ENCODE measurements around the gene DAPL1. TPM values are rescaled to one million over a fixed set of nuclear protein-coding genes. Genes with fewer than 3 reads are reported as not detected.

Gene DAPL1
- total RNA-seq, 1 donor from 2014 or later: 13.0 TPM

- DNase-seq (ENCODE audit: low spot score): no peak
Measured at GRCh38 chr2:158777077-158777476, 18.0 kb upstream of the DAPL1 start.

GRCh38 chr2:158778243-158778642 is 16.9 kb upstream of the DAPL1 start:
- no peak for DNase-seq (ENCODE audit: low spot score)

- DNase-seq (ENCODE audit: low spot score): no peak
Measured at GRCh38 chr2:158779621-158780020, 15.5 kb upstream of the DAPL1 start.

- no peak for DNase-seq (ENCODE audit: low spot score)
Measured at GRCh38 chr2:158781353-158781961, 13.7 kb upstream of the DAPL1 start.

GRCh38 chr2:158782136-158782535 is 13.0 kb upstream of the DAPL1 start:
- DNase-seq (ENCODE audit: low spot score): no peak

- DNase-seq (ENCODE audit: low spot score): no peak
Measured at GRCh38 chr2:158782616-158783015, 12.5 kb upstream of the DAPL1 start.

GRCh38 chr2:158783923-158784322 is 11.2 kb upstream of the DAPL1 start:
- no peak for DNase-seq (ENCODE audit: low spot score)

GRCh38 chr2:158786897-158787296 is 8.2 kb upstream of the DAPL1 start:
- DNase-seq (ENCODE audit: low spot score): no peak

GRCh38 chr2:158788951-158789350 is 6.2 kb upstream of the DAPL1 start:
- DNase-seq (ENCODE audit: low spot score): no peak

- no peak for DNase-seq (ENCODE audit: low spot score)
Measured at GRCh38 chr2:158796652-158797051, 1.5 kb downstream of the DAPL1 start.

- DNase-seq (ENCODE audit: low spot score): no peak
Measured at GRCh38 chr2:158797963-158798700, 3.0 kb downstream of the DAPL1 start.

GRCh38 chr2:158799181-158799580 is 4.1 kb downstream of the DAPL1 start:
- DNase-seq (ENCODE audit: low spot score): no peak

- no peak for DNase-seq (ENCODE audit: low spot score)
Measured at GRCh38 chr2:158803506-158803905, 8.4 kb downstream of the DAPL1 start.

- no peak for DNase-seq (ENCODE audit: low spot score)
Measured at GRCh38 chr2:158805255-158805654, 10.1 kb downstream of the DAPL1 start.

- no peak for DNase-seq (ENCODE audit: low spot score)
Measured at GRCh38 chr2:158805936-158806335, 10.8 kb downstream of the DAPL1 start.

GRCh38 chr2:158806941-158807340 is 11.8 kb downstream of the DAPL1 start:
- DNase-seq (ENCODE audit: low spot score): no peak

GRCh38 chr2:158808426-158808825 is 13.3 kb downstream of the DAPL1 start:
- no peak for DNase-seq (ENCODE audit: low spot score)

GRCh38 chr2:158809816-158810215 is 14.7 kb downstream of the DAPL1 start:
- DNase-seq (ENCODE audit: low spot score): no peak

GRCh38 chr2:158810731-158811460 is 15.8 kb downstream of the DAPL1 start:
- DNase-seq (ENCODE audit: low spot score): no peak

GRCh38 chr2:158815166-158815565 is 20.0 kb downstream of the DAPL1 start:
- no peak for DNase-seq (ENCODE audit: low spot score)

- DNase-seq (ENCODE audit: low spot score): no peak
Measured at GRCh38 chr2:158815658-158816057, 20.5 kb downstream of the DAPL1 start.

- no peak for DNase-seq (ENCODE audit: low spot score)
Measured at GRCh38 chr2:158817588-158817987, 22.5 kb downstream of the DAPL1 start.

GRCh38 chr2:158818511-158818910 is 23.4 kb downstream of the DAPL1 start:
- DNase-seq (ENCODE audit: low spot score): no peak
